Smooth muscle cell (in vitro differentiated cells): ENCODE measurements around the gene RPS19BP1. TPM values are rescaled to one million over a fixed set of nuclear protein-coding genes. Genes with fewer than 3 reads are reported as not detected.

Source experiments
- DNase-seq: peaks from one replicate; lab custom pipeline; 2025; ENCODE audit not compliant: unreplicated experiment; lab: John Stamatoyannopoulos, UW
- H2AFZ ChIP-seq: fragments of 200-600 bp; sonication (generic); 2 replicates; pipeline ENCODE4 v1.6.0; 2016; ENCODE audit warnings: antibody characterized with exemption, low read depth, mild to moderate bottlenecking
- H3F3A ChIP-seq: fragments of 200-600 bp; sonication (generic); 2 replicates; pipeline ENCODE4 v1.6.0; 2017; ENCODE audit warnings: antibody characterized with exemption, low read depth
- H3K27ac ChIP-seq: fragments of 200-600 bp; sonication (generic); 2 replicates; pipeline ENCODE4 v1.5.1; 2016; ENCODE audit warnings: low read depth, mild to moderate bottlenecking
- H3K27me3 ChIP-seq: fragments of 200-600 bp; sonication (generic); 2 replicates; pipeline ENCODE4 v1.6.1; 2016; ENCODE audit warnings: low read depth, mild to moderate bottlenecking
- H3K36me3 ChIP-seq: fragments of 200-600 bp; sonication (generic); 2 replicates; pipeline ENCODE4 v1.5.1; 2016; ENCODE audit warnings: low read depth
- H3K4me1 ChIP-seq: fragments of 200-600 bp; sonication (generic); 2 replicates; pipeline ENCODE4 v1.5.1; 2016; ENCODE audit warnings: low read depth
- H3K4me2 ChIP-seq: fragments of 200-600 bp; sonication (generic); 2 replicates; pipeline ENCODE4 v1.6.0; 2016; ENCODE audit warnings: mild to moderate bottlenecking
- H3K4me3 ChIP-seq: fragments of 200-600 bp; sonication (generic); 2 replicates; pipeline ENCODE4 v1.5.1; 2016; ENCODE audit warnings: mild to moderate bottlenecking
- H3K79me2 ChIP-seq: fragments of 200-600 bp; sonication (generic); 2 replicates; pipeline ENCODE4 v1.6.0; 2016; ENCODE audit warnings: low read depth, mild to moderate bottlenecking
- H3K9ac ChIP-seq: fragments of 200-600 bp; sonication (generic); 2 replicates; pipeline ENCODE4 v1.6.0; 2016; ENCODE audit warnings: low read depth
- H3K9me3 ChIP-seq: fragments of 200-600 bp; sonication (generic); replicated peaks from 2 replicates; pipeline ENCODE4 v1.5.1; 2016; ENCODE audit warnings: low read depth
- H4K20me1 ChIP-seq: fragments of 200-600 bp; sonication (generic); 2 replicates; pipeline ENCODE4 v1.6.0; 2016; ENCODE audit warnings: low read depth
- WGBS: methylation state at CpG from one replicate; pipeline ENCODE4 v1.1.7; 2016; ENCODE audit warnings: low lambda C conversion rate; 5-methylcytosine and 5-hydroxymethylcytosine counted together
- polyA plus RNA-seq: library from polyadenylated mRNA; unstranded; fragments of >200 nt; fragmentation: Nextera tagmentation; extraction: Ambion mirVana; gene quantifications from 2 replicates; pipeline ENCODE4 v1.2.1, GENCODE V29; 2016
- total RNA-seq: library from RNA; depleted of rRNA; stranded (reverse); fragments of >200 nt; gene quantifications from 2 replicates; pipeline ENCODE4 v1.2.3, GENCODE V29; 2014
- TF ChIP-seq, protein P1 (sequence below): fragments of 200-600 bp; sonication (generic); IDR thresholded peaks from 2 replicates; pipeline ENCODE4 v1.5.1; 2017; ENCODE audit warnings: borderline replicate concordance, mild to moderate bottlenecking, antibody characterized with exemption; ENCODE audit not compliant: insufficient read depth, poor library complexity, severe bottlenecking

RPS19BP1 gene, protein sequence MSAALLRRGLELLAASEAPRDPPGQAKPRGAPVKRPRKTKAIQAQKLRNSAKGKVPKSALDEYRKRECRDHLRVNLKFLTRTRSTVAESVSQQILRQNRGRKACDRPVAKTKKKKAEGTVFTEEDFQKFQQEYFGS
- total RNA-seq (42.8 and 71.6 TPM in 2 replicates), polyA plus RNA-seq (97.1 and 115 TPM in 2 replicates)

DNA sequence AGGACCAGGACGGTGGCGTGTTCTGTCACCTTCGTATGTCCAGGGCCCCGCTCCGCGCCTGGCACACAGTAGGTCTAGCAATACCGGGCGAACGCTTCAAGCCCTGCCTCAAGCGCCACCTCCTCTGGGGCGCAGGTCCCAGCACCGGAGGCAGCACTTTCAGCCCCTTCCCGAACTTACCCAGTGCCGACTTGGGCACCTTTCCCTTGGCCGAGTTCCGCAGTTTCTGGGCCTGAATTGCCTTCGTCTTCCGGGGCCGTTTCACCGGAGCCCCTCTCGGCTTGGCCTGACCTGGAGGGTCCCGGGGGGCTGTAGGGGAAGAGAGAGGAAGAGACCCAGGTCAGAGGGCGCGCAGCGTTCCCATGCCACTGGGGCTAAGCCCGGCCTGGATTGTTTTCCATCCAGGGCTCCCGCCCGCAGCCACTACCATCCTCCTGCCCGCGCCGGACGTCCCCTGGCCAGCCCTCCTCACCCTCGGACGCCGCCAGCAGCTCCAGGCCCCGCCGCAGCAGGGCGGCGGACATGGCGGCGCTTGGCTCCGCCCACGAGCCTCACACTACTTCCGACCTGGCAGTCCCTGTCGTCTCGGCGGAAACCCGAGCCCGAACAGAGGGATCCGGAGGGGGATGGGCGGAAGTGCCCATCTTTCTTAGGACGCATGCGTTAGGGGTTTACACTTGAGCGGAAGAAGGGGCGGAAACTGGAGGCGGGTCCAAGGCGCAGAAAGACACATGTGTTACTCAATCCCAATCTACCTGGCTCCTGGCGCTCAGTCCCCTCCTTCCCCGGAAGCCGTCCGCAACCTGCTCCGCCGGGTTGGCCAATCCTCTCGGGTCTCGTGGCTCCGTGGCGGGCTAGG lies at the start of gene RPS19BP1:
Gene RPS19BP1, minus strand, starts transcription at position 534 of the 859 bp plus-strand sequence. Its CDS starts 10 bp downstream, at position 524.
- peak; percentile 89 for DNase-seq
- no peaks in the 10 kb centered on the region for H3K9me3 ChIP-seq
- H3K9ac ChIP-seq: peak within 1 kb of the TSS; percentile 85
- peak within 1 kb of the TSS; percentile 86 for H3K4me2 ChIP-seq
- peaks cover 11% of the 10 kb centered on the region for H3K4me1 ChIP-seq
- peaks cover 10% of the 10 kb centered on the region for H3F3A ChIP-seq
- H2AFZ ChIP-seq: peak within 1 kb of the TSS; percentile 53
- H3K36me3 ChIP-seq: no peaks in the 10 kb centered on the region
- H3K27ac ChIP-seq: peak within 1 kb of the TSS; percentile 57
- H3K4me3 ChIP-seq: peak within 1 kb of the TSS; percentile 82
- TF ChIP-seq, protein P1, sequence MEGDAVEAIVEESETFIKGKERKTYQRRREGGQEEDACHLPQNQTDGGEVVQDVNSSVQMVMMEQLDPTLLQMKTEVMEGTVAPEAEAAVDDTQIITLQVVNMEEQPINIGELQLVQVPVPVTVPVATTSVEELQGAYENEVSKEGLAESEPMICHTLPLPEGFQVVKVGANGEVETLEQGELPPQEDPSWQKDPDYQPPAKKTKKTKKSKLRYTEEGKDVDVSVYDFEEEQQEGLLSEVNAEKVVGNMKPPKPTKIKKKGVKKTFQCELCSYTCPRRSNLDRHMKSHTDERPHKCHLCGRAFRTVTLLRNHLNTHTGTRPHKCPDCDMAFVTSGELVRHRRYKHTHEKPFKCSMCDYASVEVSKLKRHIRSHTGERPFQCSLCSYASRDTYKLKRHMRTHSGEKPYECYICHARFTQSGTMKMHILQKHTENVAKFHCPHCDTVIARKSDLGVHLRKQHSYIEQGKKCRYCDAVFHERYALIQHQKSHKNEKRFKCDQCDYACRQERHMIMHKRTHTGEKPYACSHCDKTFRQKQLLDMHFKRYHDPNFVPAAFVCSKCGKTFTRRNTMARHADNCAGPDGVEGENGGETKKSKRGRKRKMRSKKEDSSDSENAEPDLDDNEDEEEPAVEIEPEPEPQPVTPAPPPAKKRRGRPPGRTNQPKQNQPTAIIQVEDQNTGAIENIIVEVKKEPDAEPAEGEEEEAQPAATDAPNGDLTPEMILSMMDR: no peak
- WGBS: under 1% methylated on average over 67 of the region's 67 CpGs
- peaks cover 24% of the 10 kb centered on the region for H3K79me2 ChIP-seq
- peaks cover 28% of the 10 kb centered on the region for H4K20me1 ChIP-seq
- no peaks in the 10 kb centered on the region for H3K27me3 ChIP-seq

DNA sequence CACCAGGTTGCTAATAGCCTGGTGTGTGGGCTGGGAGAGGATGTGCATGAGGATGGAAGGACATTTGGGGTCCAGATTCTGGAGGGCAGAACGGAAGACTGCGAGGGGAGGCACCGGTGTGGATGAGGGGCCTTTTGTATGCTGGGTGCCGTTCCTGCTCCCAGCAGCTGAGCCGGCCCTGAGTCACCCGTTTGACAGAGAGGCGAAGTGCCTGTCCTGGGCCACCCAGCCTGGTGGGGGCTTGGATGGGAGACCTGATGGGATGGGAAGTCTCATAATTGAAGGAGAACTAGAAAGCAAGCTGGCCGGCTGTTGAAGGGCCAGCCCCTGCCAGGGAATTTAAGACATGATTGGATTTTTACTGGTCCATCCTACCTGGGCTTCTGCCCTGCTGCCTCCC lies 48.8 kb upstream of the RPS19BP1 start:
- 90% methylated on average over 8 of the region's 8 CpGs for WGBS
- Histone ChIP-seq H3K9ac (no peak overlapping the region), H3K36me3 (no peaks in the 10 kb centered on the region), H3F3A (no peaks in the 10 kb centered on the region), H4K20me1 (no peaks in the 10 kb centered on the region), H3K9me3 (no peaks in the 10 kb centered on the region), H3K4me3 (no peak overlapping the region), H2AFZ (no peak overlapping the region), H3K4me2 (no peak overlapping the region), H3K27ac (no peak overlapping the region), H3K4me1 (no peaks in the 10 kb centered on the region), H3K79me2 (no peaks in the 10 kb centered on the region), H3K27me3 (no peaks in the 10 kb centered on the region)
- TF ChIP-seq, protein P1: no peak
- no peak for DNase-seq

DNA sequence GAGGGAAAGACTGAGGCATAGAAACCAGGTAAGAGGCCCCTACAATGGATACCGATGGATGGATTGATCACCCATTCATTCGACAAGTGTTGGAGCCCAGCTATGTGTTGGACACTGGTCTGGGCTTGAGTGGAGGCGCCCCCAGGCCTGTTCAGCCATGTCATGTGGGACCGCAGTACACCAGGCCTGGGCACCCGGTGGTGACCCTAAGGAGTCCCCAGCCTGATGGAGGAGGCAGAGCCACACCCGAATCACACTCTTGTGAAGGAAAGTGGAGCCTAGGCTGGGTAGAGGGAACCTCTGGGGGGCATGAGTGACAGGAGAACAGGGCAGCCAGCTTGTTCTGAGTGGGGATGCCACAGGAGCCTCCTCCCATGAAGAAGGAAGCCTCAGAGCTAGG lies 48.2 kb upstream of the RPS19BP1 start:
- TF ChIP-seq, protein P1: no peak
- no peak for DNase-seq

More for the DNA sequence above, 48.2 kb upstream of the RPS19BP1 start:
- Histone ChIP-seq H2AFZ (no peak overlapping the region), H3K4me3 (no peak overlapping the region), H3K9ac (no peak overlapping the region), H3K4me2 (no peak overlapping the region), H3F3A (no peaks in the 10 kb centered on the region), H4K20me1 (no peaks in the 10 kb centered on the region), H3K27ac (no peak overlapping the region), H3K4me1 (no peaks in the 10 kb centered on the region), H3K79me2 (no peaks in the 10 kb centered on the region), H3K9me3 (no peaks in the 10 kb centered on the region), H3K27me3 (no peaks in the 10 kb centered on the region), H3K36me3 (no peaks in the 10 kb centered on the region)
- 95% methylated on average over 6 of the region's 6 CpGs for WGBS
